Stimulated activated CD4-positive, alpha-beta T cell treated with anti-CD3 and anti-CD28 coated beads, Interleukin-1b, Interleukin-23, amount 100 ng/mL, for 48 hours (primary cell): Measurements from ENCODE around the gene PID1.

Experiments
- DNase-seq: peaks from one replicate; pipeline ENCODE4 v3.0.0-alpha.2; 2020

PID1 gene

DNA sequence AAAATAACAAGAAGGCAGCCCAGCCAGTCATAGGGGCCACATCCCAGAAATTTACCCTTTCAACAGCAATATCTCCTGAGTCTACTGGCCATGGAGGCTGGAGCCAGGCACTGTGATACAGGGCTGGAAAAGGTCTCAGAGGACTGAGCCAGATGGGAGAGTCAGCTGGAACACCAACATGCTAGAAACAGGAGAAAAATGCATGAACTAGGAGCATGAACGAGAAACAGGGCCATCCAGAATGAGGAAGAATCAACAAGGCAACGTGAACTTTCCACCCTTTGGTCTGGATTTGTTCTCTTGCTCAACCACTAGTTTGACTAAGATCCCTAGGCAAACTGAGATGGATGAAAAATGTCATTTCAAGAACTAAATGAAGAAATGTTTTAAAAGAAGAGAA, 13.1 kb downstream of the PID1 start:
- DNase-seq: no peak

DNA sequence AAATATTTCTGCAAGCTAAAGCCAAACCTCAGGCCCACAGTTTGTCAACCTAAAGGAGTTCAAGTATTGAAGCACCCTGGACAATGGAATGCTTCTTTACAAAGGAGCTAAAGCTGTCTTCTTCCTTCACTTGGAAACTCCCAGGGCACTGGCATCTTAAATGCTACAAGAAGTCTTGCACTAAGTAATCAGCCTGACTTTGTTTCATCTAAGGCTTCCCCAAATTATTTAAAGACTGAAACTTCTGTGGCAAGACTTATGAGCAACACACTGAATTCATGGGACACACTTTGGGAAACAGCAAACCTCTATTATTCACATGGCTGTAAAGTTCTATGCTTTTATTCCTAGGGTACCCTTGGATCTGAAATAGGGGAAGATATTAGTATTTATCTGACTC, 14.7 kb downstream of the PID1 start:
- no peak for DNase-seq

DNA sequence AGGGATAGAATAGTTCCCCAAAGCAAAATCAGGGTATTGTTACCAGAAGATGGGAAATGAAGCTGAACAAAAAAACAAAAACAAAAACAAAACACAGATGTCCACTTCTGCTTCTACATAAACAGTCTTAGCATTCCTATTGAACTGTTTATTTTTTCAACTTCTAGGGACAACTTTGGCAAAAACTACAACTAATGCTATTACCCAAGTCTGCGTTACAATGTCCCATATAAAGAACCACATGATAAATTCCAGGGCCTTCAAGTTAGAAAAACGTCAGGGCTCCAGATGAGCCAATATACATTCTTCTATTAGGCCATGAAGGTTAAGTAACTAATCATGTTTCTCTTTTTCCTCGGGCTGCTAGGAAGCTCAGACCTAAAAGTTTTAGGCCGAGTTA, 16.9 kb downstream of the PID1 start:
- no peak for DNase-seq

DNA sequence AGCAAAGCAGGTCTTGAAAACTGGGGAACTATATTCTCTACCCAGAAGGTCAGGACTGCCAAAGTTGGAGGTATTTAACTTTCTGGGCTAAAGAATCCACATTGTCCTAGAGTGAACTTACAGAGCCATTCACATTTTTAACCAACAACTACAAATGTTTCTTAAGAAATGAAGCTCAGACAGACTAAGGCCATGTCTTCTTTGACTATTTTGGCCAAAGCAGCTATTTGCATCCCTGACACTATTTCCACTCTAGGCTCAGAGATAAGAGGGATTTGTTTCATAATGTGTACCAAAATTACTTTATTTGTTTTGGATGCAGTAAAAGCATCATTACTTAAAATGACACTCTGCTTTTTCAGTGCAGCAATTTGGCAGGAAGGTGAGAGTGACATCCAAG, 18.1 kb downstream of the PID1 start:
- DNase-seq: no peak

DNA sequence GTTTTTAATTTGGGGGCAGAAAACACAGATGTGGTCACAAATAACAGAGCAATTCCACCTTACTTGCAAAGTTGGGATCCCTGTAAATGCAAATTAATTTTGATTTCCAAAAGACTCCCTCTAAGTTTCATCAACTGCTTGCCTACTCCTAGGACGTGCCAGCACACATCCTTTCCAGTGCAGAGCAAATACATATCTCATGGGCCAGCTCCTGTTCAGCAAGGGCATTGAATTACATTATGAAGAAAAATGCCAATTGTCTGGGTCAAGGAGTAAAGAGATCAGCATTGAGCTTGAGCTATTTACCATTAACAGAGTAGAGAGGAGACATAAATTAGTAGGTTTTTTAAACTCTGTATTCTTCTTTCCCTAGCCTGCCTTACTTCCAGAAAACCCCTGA, 18.8 kb downstream of the PID1 start:
- DNase-seq: no peak

DNA sequence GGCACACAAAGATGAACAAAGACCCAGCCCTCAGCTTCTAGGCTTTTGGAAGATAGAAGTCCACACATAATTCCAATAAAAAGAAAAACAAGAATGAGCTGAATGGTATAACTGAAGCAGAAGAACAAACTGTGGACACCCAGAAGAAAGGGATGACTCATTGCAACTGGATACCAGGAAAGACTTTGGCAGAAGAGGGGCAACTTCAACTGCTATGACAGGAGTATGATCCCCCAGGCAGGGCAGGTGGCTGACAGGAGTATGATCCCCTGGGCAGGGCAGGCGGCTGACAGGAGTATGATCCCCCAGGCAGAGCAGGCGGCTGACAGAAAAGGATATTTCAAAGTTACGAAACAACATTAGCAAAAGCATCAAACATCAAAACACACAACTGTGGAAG, 21.6 kb downstream of the PID1 start:
- DNase-seq: no peak

DNA sequence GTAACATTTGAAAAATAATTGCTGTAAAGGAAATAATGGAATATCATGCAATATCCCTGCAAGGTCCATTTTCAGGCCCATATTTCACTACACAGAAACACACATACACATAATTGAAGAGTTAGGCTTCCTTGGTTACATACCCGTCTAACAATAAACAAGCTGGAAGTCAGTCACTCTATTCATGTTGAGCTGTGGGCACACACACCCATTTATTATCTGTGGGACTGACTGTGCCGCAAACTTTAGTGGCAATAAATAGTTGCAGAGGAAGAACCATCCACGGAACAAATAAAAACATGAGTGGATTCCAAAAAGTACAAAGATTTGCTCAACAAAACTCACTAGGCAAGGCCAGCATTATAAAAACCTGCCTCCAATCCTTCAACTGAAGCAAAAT, 24.8 kb downstream of the PID1 start:
- DNase-seq: no peak

DNA sequence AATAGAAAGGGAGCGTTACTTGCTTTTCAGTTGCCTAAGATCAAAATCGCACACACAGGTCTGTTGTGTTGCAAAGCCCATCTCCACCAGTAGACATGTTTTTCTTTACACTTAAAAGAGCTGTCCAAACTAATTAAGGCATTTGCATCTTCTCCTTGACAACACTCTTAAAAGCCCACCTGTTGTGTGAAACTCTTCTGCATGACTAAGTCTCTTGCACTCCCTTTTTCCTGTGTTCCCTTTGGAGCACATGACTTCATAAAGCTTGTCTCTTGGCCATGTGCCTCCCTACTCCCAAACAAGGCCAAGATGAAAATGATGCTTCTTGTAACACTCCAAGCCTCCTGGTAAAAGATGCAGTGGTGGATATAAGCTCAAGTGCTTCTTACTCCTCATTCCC, 26.1 kb downstream of the PID1 start:
- DNase-seq: no peak

DNA sequence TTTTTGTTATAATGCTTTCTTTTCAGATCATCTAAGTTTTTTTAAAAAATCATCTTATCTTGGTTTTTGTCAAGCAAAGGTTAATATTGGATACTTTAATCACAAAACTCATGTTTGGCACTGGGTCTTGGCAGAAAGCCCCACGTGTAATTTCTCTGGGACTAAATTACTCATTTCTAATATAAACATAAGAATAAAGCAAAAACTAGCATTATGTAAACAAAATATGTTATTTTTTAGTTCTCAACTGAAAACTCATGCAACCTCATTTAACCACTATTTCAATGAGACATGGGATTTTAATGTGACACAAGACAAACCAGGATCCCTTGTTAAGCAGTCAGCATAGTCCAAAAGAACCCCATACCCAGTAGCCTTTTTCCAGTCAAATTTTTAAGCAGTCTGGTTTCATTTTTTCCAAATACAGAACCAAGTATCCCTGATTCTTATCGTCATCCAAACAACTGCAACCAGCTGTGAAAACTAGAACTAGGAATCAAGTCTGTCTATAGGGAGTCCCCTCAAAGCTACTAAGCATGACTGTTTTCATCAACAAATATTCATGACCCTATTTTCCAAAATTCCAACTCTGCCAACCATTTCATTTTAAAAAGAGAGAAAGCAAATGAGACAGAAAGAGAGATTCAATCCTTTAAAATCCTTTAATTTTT, 27.1 kb downstream of the PID1 start:
- no peak for DNase-seq

DNA sequence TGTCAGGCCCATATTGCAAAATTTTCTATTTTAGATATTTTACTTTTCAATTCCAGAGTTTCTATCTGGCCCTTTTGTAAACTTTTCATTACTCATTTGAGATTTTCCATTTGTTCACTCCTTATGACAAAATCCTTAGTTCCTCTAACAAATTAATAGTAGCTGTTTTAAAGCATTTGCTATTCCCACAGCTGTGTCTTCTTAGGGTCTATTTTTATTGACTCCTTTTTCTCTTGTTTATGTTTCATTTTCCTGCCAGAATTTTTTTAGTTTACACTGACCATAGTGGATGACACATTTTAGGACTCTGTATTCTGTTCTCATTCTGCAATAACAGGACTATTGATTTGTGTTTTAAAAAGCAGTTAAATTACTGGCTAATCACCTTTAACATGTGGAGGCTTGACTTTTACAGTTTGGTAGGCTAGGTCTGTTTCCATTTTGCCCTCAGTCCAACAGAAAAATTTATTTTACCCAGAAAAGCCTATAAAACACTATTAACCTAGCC, 30.0 kb downstream of the PID1 start:
- no peak for DNase-seq

DNA sequence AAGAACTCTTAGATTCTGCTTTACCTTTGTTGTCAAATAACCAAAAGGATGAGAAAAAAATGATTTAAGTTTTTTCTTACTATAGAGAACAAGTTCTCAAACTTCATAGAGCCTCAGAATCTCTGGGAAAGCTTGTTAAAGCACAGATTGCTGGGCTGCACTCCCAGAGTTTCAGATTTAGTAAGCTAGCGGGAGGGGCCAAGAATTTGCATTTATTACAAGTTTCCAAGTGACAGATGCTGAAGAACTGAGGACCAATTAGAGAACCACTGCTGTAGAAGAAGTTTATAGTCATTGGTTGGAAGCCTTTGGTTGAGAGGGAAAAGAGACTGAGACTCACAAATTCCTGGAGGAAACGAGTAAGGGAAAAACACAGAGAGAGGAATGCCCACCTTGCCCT, 32.1 kb downstream of the PID1 start:
- no peak for DNase-seq

DNA sequence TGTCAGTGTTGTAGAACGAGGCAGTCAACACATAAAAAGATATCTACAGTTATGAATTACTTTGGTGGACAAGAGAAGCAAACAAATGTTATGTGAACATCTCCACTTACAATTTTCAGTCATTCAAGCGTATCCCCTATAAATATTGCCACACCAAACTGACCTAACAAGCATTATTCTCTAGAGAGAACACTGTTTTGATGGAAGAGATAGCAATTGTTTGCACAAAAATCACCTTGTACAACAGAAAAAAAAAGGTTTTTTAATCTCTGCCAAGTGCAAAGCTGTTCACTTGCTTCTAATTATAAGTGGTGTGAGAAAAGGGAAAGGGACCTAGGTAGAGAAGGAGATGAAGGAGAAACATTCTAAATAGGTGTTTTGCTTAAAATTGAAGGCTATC, 33.8 kb downstream of the PID1 start:
- DNase-seq: no peak

DNA sequence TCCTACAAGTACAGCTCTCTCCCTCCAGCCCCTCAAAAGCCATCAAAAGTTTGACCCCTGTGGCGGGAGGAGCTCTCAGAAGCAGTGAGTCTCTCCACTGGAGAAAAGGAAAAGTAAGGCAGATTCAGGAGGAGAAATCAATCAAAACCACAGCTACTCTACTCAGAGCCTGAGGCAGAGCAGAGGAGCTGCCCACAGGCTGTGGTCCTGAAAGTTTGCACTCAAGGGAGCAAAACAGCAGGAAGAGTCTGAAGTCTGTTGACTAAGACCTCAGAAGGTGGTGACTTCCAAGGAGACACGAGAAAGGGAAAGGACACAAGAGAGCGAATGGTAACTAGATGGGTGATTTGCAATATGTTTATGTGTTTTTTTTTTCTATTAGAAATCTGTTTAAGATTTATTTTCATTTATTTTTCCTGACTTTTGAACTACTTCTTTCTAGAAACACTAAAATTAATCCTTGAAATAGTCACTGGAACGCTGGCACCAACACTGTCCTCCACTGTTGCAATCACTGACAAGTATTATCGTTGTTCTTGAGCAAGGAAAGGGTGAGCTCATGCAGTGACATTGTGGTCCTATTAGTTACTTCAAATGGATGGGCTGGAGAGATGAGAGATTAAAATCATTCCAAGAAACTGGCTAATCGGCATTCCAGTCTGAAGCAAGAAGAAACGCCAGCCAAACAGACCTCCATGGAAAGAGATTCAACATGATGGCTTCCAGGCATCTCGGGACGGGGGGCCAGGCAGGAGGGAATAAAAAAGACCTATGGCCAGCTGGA, 35.8 kb downstream of the PID1 start:
- no peak for DNase-seq

DNA sequence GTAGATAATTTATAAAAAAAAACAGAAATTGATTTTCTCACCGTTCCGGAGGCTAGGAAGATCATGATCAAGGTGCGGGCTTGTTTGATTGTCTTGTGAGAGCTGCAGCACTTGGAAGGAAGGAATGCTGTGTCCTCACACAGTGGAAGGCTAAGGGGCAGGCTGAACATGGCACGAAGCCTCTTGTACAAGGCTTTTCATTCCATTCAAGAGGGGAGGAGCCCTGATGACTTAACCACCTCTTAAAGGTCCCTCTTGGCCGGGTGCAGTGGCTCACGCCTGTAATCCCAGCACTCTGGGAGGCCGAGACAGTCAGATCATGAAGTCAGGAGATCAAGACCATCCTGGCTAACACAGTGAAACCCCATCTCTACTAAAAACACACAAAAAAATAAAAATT, 39.2 kb downstream of the PID1 start:
- DNase-seq: no peak

DNA sequence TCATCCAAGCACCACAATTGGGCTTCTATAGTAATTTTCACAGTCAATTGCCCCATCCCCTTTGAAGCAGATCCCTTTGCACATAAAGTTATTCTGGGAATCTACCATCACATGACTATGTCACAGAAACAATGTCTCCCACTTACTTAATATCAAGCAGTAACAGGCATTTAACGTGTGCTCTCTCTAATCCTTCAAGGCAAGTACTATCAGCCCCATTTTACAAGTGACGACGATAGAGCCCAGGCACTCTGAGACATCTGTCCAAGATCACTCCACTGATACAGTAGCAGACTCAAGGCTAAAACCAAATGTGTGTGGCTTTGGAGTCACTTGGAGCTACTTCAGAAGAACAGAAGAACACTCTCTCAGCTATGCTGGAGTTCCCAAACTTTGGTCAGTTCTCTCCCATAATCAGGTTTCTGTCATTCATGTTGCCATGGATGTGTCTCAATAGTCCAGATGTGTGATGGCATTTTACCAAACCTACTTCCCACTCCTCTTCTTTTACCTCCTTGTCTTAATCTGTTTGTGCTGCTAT, 39.7 kb downstream of the PID1 start:
- no peak for DNase-seq

DNA sequence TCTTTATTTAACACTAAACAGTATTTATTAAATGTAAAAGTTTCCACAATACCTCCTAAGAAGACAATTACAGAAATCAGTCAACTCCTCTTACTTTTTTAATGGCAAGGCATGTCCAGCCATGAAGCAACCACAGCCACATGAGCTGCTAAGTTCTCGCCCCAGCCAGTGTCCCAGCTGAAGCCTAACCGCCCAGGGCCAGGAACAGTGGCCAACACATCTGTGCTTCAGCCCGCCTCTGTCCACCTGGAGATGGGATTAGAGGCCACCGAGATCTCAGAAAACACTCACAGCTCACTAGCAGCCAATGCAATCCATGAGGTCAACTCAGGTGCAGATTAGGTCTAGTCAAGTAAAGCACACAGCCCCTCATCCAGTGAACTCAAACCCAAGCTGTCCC, 40.2 kb downstream of the PID1 start:
- no peak for DNase-seq

DNA sequence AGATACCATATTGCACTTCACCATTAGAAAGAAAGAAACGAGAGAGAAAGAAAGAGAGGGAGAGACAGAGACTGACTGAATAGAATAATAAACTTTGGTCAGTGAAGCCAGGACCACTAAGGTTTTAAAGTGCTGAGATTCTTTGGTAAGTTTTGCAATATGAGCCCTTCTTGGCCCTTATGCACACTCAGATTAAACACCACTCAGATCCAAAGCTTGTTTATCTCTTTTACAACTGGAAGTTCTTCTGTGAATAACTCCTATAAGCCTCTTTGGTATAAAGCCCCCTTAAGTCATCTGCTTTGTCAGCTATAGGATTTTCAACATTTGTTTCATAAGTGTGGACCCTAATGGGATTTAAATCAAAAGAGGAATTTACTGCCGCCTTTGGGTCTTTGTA, 40.8 kb downstream of the PID1 start:
- no peak for DNase-seq

DNA sequence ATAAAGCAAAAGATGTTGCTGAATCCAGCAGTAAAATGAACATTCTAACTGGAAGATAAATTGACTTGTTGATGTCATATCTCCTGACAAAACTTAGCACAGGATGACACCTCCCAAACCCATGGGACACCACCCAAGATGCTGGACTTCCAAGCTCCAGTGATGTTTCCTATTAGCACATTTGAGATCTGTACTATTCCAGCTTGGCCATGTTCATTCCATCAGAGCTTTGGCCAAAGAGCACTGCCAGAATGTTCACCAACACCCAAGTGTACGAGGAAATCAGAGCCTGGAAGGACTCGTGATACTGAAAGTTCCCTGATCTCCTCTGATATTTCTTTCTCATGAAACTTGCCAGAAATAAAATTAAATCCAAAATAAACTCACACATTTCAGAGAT, 44.7 kb downstream of the PID1 start:
- DNase-seq: no peak

DNA sequence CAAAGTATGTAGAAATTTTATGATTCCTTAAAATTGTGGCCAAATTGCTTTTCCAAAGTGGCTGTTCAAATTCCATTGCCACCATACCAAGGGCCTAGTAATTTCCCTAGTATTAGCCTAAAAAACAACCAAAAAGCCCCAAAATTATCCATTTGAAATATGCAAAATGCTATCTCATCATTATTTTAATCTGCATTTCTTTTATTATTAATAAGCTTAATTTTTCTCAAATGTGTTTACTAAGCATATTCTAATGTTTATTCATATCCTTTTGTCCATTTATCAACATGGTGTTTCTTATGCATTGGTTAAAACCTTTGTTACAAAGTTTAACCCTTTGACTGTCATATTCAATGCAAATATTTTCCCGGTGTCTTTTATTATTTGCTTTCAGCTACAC, 48.0 kb downstream of the PID1 start:
- DNase-seq: no peak

DNA sequence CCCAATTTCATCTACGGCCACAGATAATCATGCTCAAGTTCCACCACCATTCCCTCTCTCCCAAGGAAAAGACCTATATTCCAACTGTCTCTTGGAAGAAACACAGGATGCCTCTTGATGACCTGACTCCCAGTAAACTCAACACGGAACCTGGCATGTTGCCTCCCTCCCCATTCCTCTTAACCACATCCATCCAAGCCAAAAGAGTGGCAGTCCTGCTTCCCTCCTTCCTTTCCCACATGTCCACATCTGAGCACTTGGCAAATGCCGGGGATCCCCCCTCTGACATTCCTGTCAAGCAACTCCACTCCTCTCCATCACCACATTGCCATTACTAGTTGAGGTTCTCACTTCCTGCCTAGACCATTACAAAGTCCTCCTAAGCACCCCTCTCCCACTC, 49.4 kb downstream of the PID1 start:
- DNase-seq: no peak

DNA sequence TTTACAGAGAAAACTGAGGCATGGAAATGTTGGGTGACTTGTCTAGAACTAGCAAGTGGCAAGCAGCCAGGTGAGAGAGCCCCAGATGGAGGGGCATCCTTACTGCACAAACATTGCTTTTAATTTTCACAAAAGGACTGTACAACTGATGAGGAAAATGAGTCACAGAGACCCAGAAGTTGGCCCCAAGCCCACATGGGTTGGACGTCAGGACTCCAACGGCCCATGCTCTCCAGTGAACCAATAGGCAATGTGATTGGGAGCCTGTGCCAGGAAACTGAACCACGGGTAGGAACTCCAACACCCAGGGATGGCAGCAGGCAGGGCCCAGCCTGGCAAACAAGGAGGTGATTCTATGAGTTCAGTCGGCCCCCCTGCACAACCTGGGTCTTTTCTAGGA, 50.8 kb downstream of the PID1 start:
- DNase-seq: no peak

DNA sequence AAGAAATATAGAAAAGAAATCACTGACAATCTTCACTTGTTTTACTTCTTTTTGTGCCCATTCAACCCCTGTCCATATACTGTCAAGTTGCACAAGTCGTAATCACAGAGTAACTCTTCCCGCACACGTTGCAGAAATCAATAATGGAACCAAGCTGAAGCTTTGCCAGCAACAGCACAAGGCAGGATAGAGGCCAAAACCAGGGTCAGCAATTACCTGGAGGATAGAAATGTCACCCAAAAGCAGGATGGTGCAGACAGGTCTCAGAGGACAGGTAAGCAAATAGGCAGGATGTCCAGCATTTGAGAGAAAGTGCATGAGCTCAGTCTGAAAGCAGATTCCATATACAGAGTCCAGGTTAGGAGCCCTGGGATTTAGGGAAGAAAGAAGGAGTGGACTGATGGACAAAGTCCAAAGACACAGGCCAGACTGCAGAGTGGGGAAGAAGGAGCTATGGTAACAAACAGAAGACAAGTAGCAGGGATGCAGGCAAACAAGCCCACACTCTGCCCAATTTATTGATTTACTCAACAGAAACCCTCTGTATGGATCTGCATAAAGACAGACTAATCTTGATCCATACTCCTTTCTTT, 52.7 kb downstream of the PID1 start:
- DNase-seq: no peak

DNA sequence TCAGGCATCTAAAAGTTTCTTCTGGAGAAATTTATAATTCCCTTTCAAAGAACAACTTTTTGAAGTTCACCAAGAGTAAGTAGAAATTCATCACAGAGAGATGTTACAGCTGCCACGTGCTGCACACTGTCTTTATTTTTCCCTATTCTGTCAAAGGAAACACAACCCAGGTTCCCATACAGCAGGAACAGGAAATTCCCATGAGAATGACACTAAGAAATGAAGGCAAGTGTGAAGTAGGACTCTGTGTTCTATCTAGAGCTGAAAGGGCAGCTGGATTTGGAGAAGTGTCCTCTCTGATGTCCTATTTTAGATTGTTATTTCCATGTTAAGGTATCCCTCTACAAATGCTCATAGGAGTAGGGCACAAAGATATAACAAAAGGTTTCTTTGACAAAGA, 58.8 kb downstream of the PID1 start:
- no peak for DNase-seq

DNA sequence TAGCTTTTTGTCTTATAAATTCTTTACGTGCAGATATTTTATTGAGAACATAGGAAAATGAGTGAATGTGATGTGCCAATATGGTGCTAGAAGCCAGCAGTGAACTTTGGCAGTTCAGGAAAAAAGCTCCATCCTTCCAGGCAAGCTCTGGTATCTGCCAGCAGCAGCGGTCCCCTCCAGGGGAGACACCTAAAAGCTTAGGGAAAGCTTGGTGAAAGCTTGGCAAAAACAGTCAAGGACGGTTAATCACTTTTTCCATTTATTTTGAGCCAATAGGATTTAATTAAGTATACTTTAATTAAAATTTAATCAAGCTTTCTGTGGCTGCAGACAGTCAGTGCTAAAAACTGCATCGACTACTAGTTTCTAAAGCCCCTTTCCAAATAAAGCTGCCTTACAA, 60.4 kb downstream of the PID1 start:
- no peak for DNase-seq
